Urinary bladder (tissue), 4 donors: ENCODE measurements around the gene TIMM8A. TPM values are rescaled to one million over a fixed set of nuclear protein-coding genes. Genes with fewer than 3 reads are reported as not detected.
"Not testable (repeated sequence)": the region's sequence is repeated elsewhere in the genome, so short reads cannot be mapped to it uniquely, and the experiment has no call there.

Experiments
- DNase-seq: peaks from one replicate; pipeline ENCODE4 v3.0.0-alpha.2; 2015; ENCODE audit errors: extremely low spot score
- H3K27ac ChIP-seq: one replicate; pipeline ENCODE4 v1.5.1; 2013; ENCODE audit warnings: low read depth, mild to moderate bottlenecking, moderate library complexity
- H3K36me3 ChIP-seq: one replicate; pipeline ENCODE4 v1.6.1; 2013; ENCODE audit warnings: mild to moderate bottlenecking, moderate library complexity; ENCODE audit not compliant: insufficient read depth
- H3K4me1 ChIP-seq: one replicate; pipeline ENCODE4 v1.6.1; 2013; ENCODE audit warnings: mild to moderate bottlenecking, moderate library complexity; ENCODE audit not compliant: insufficient read depth
- H3K4me3 ChIP-seq: one replicate; pipeline ENCODE4 v1.5.1; 2013; ENCODE audit warnings: low read depth, low read length
- WGBS: extraction: QIAGEN DNeasy Blood & Tissue Kit; methylation state at CpG from one replicate; pipeline ENCODE4 v1.1.7; 2013; 5-methylcytosine and 5-hydroxymethylcytosine counted together
- polyA plus RNA-seq: library from polyadenylated mRNA; stranded (reverse); fragments of 200-250 nt; gene quantifications from one replicate; pipeline ENCODE4 v1.2.3, GENCODE V29; 2013
- total RNA-seq: library from RNA; depleted of rRNA; stranded (reverse); fragments of >200 nt; gene quantifications from one replicate; pipeline ENCODE4 v1.2.3, GENCODE V29; 2014
- donor health status: healthy with polysubstance abuse.
- donor health status: healthy.

TIMM8A gene
- total and polyA plus RNA-seq, 2 donors = 4.6 to 6.2 TPM

DNA sequence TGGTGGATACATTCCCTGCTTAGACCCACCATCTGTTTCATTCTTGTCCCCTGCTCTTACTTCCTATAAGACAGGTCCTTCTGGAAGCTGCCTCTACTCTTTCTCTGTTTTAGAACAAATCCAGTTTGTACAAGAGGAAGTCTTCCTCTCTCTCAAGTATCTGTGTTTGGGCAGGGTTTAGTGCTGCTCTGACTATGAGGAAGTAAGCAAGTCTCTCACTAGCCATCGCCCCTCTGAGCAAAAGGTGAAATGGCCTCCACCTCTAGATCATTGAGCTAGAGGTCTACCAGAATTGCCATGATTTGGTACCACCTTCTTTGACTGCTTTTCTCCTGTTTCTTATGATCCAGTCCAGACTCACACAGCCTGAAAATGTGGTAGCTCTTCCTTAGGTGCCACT is 29.0 kb upstream of the TIMM8A start:
- DNase-seq = no peak
- Histone ChIP-seq H3K4me1 (no peaks in the 10 kb centered on the region), H3K4me3 (no peak overlapping the region), H3K36me3 (no peaks in the 10 kb centered on the region), H3K27ac (no peak overlapping the region)
- 72% methylated on average over 1 of the region's 1 CpG for WGBS

DNA sequence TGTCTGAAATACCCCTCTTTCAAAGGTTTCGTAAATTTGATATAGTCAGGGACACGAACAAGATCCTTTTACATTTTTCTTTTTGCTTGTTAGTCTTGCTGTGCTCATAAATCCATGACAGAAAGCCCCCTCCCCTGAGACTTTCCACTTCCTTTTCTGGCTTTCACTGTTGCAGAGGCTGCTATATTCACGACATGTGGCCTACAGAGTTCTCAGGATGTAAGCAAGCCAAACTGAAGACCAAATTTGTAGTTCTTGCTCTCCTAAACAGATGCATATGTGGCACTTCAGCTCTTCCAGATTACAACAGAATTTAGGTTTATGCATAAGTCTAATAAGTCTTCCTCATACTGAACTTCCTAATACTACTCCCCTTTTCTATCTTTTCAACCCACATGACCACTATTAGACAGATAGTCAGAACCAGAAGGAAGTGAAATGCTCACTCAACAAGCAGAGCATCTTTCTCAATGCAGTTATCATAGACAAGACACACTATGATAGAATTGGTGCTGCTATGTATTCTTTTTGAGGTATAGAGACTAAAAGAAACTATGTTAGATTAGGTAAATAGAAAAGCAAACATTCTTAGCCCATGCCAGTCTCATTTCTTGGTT is 22.5 kb upstream of the TIMM8A start:
- H3K4me3 ChIP-seq = no peak overlapping the region
- 27% methylated on average over 3 of the region's 3 CpGs for WGBS
- H3K4me1 ChIP-seq = no peaks in the 10 kb centered on the region
- no peak for DNase-seq
- H3K36me3 ChIP-seq = no peaks in the 10 kb centered on the region
- no peak overlapping the region for H3K27ac ChIP-seq

DNA sequence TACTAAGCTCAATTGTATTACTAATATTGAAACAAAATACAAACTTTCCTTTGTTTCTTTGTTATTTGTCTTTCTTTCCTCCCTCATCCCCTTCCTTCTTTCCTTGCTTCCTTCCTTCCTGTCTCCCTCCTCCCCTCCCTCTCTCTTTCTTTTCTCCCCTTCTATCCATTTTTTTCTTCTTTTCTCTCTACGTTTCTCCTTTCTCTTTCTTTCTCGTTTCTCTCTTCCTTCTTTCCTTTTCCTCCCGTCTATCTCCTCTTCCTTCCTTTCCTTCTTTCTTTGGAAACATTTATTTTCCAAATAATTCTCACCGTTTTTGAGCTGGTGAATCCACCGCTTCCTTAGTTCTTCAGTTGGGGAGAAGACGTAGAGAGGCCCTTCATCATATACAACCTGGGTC is 21.1 kb upstream of the TIMM8A start:
- WGBS = 77% methylated on average over 6 of the region's 6 CpGs
- no peaks in the 10 kb centered on the region for H3K36me3 ChIP-seq
- H3K4me3 ChIP-seq = no peak overlapping the region
- DNase-seq = no peak
- H3K27ac ChIP-seq = no peak overlapping the region
- H3K4me1 ChIP-seq = no peaks in the 10 kb centered on the region

DNA sequence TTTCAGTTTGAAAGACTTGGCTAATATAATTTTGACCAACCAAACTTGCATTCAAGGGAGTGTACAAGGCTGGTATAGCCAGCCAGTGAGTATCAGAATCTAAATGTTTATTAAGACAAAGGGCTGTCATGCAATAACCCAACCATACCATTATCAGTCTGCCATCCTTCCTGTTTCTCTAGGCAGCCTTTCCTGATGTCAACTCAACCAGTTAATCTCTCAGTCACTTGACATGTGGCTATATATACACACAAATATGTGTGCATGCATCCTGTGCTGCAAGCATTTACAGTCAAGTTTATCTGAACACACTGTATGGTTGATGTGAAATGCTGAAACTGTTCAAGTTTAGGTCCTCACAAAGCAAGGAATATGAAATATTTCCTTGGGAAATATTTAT is 20.3 kb upstream of the TIMM8A start:
- Histone ChIP-seq H3K4me1 (no peaks in the 10 kb centered on the region), H3K36me3 (no peaks in the 10 kb centered on the region), H3K27ac (no peak overlapping the region), H3K4me3 (no peak overlapping the region)
- no peak for DNase-seq

DNA sequence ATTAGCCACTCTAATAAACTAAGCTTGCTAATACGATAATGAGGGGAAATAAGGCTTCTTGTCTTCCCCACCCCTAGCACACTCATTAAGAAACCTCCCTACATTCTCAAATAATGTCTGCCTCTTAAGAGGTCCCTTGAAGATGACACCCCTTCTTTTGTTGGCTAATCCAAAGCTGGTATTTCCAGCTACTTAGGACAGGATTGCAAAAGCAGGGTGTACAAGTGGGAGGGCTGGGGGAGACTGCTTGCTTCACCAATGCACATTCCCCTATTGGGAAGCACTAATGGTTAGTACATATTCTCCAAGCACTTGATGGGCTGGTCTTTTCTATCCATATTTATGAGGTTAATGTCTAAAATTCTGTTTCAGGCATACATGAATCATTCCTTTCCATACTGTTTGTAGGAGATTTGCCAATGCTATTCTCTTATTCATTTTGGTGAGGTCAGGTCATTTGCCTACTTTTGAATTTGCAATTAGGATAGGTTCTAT is 16.8 kb upstream of the TIMM8A start:
- 93% methylated on average over 1 of the region's 1 CpG for WGBS
- H3K36me3 ChIP-seq = no peaks in the 10 kb centered on the region
- no peak overlapping the region for H3K27ac ChIP-seq
- no peak overlapping the region for H3K4me3 ChIP-seq
- DNase-seq = no peak
- no peaks in the 10 kb centered on the region for H3K4me1 ChIP-seq

- Histone ChIP-seq H3K4me3 (no peak overlapping the region), H3K4me1 (no peaks in the 10 kb centered on the region), H3K27ac (no peak overlapping the region), H3K36me3 (no peaks in the 10 kb centered on the region)
- DNase-seq = no peak
These were observed 14.2 kb upstream of the TIMM8A start for GRCh38 chrX:101362757-101363156.

DNA sequence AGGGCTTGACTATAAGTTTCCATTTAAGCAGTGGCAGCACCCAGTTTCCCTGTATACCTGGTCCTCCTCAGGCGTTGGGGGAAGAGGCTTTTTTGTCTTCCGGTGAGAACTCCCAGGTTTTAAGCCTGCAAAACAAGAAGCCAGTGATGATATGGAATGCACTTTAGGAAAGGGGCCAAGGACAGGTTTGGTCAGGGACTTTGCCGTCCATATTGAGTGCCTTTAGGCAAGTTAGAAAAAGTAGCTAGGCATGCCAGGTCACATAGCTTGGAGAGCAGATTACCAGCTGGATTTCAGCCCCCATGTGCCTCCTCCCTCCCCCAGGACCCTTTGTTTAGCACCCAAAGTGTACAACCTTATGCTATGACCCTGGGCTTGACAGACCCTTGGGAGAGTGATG is 13.6 kb upstream of the TIMM8A start:
- no peak for DNase-seq
- no peaks in the 10 kb centered on the region for H3K36me3 ChIP-seq
- no peak overlapping the region for H3K4me3 ChIP-seq
- no peaks in the 10 kb centered on the region for H3K4me1 ChIP-seq
- 68% methylated on average over 3 of the region's 3 CpGs for WGBS
- no peak overlapping the region for H3K27ac ChIP-seq

DNA sequence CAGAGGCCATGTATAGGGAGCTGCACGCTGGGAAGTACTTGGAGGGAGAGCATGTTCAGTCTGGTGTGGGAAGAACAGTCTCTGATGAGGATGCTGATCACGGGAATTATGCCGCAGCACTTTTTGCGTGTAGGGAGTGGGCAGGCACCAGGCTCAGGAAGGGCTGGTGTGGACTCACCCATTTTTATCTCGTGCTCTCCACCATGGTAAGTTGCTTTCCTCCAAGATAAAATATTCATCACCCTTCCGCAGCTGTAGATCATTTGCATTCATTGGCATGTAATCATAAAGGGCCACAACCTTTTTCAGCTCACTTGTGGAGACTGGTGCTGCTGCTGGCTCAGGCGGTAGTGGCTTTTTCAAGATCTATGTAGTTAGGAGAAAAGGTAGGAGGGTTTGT is 11.8 kb upstream of the TIMM8A start:
- no peak overlapping the region for H3K4me3 ChIP-seq
- H3K4me1 ChIP-seq = no peaks in the 10 kb centered on the region
- no peak for DNase-seq
- 75% methylated on average over 7 of the region's 7 CpGs for WGBS
- no peak overlapping the region for H3K27ac ChIP-seq
- no peaks in the 10 kb centered on the region for H3K36me3 ChIP-seq

DNA sequence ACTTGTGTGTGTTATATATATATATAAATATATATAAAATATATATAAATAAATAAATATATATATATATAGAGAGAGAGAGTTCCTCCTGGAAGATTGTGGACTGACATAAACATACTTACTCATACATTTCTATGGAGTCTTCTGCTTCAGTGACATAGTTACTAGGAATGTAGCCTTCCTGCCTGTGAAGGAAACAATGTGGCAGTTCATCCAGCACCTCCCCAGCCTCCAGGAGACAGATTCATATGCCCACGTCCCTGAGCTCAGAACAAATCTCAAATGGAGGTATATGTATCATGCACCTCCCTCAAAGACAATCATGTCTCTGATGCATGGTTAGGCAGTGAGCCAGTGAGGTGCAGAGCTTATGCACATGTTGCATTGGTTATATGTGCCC is 11.4 kb upstream of the TIMM8A start:
- 50% methylated on average over 1 of the region's 1 CpG for WGBS
- H3K4me1 ChIP-seq = no peaks in the 10 kb centered on the region
- H3K27ac ChIP-seq = no peak overlapping the region
- no peak for DNase-seq
- H3K36me3 ChIP-seq = no peaks in the 10 kb centered on the region
- H3K4me3 ChIP-seq = no peak overlapping the region

DNA sequence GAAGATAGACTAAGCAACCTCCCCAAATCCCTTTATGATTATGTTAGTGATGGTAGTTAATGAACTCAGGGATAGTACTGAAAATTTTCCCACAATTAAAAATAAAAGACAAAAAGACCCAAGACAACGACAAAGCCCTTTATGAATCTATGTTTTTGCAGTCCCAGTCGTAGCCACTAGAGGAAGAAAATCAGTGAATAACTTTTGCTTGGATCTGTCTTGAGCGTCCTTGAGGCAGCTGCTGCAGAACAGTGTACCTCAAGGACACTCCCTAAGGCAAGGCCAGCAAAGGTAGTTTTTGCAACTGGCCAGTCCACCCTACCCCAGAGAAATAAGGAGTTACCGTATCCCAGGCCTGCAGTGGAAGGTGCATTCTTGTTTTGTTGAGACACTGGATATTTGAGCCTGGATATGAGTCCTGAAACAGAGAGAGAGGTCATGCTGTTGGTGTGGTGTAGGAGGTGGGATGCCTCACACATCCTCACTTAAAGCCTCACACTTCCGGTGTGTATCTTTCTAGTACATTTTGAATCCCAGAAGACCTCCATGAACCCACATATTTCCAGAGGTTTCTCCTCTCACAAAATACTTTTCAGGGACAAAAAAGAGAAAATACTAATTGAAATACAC is 8.7 kb upstream of the TIMM8A start:
- H3K4me1 ChIP-seq = no peaks in the 10 kb centered on the region
- no peaks in the 10 kb centered on the region for H3K36me3 ChIP-seq
- WGBS = 47% methylated on average over 5 of the region's 5 CpGs
- no peak overlapping the region for H3K4me3 ChIP-seq
- no peak overlapping the region for H3K27ac ChIP-seq
- no peak for DNase-seq

DNA sequence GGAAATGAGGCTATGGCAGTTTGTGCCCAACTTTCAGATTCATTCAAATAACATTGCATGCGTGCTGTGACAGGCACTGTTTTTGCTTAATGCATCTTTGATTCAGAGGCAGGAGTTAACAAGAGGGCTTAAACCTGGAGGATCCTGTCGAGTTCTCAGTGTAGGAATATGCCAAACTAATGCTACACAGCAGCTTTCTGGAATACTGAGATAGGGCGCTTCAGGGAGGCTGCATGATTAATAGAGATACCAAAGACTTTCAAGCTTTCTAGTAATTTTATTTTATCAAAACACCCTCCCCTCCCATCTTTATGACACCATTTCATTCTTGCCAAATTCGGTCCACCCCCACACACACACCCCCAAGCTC is 636 bp upstream of the TIMM8A start:
- no peak overlapping the region for H3K27ac ChIP-seq
- peak overlapping the region; percentile 64 for H3K4me3 ChIP-seq
- no peaks in the 10 kb centered on the region for H3K4me1 ChIP-seq
- no peaks in the 10 kb centered on the region for H3K36me3 ChIP-seq
- 27% methylated on average over 4 of the region's 4 CpGs for WGBS
- no peak for DNase-seq

- Histone ChIP-seq H3K36me3 (no peaks in the 10 kb centered on the region), H3K4me3 (peak overlapping the region; percentile 64), H3K27ac (peak overlapping the region; percentile 18), H3K4me1 (no peaks in the 10 kb centered on the region)
- under 1% methylated on average over 14 of the region's 14 CpGs for WGBS
- no peak for DNase-seq
These were observed 587 bp downstream of the TIMM8A start for GRCh38 chrX:101347859-101348451.

DNA sequence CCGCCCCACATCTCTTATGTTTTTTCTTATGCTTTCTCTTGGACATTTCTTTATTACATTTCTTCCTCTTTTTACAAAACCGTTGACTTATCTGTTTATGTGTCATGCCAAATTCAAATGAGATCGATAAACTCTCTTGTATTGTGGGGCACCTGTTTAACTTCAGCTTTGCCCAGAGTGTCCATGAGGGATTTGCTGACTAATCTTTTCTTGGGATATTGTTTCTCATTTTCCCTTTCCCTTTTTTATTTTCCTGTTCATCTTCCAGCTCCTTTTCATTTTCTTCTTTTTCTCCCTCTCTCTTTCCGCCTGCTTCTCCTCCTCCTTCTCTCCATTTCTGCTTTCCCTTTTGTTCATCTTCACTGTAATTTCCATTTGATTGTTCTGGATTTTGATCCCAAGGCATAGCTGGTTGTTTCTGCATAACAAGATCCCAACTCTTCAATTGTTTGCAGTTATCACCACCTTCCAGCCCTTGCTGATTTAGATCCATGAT is 10.7 kb downstream of the TIMM8A start:
- no peak for DNase-seq
- no peaks in the 10 kb centered on the region for H3K4me1 ChIP-seq
- no peak overlapping the region for H3K4me3 ChIP-seq
- no peaks in the 10 kb centered on the region for H3K36me3 ChIP-seq
- WGBS = 85% methylated on average over 4 of the region's 4 CpGs
- no peak overlapping the region for H3K27ac ChIP-seq

DNA sequence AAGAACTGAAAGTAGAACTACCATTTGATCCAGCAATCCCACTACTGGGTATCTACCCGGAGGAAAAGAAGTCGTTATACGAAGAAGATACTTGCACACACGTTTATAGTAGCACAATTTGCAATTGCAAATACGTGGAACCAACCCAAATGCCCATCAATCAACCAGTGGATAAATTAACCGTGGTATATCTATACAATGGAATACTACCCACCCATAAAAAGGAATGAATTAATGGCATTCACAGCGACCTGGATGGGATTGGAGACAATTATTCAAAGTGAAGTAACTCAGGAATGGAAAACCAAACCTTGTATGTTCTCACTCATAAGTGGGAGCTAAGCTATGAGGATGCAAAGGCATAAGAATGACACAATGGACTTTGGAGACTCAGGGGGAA is 14.2 kb downstream of the TIMM8A start:
- 83% methylated on average over 7 of the region's 7 CpGs for WGBS
- H3K4me1 ChIP-seq, H3K36me3 ChIP-seq, DNase-seq, H3K4me3 ChIP-seq, H3K27ac ChIP-seq: not testable (repeated sequence)
